ENCODE data around the gene ATP5F1B.

GRCh38 chr12:56631790-56632700, 13.7 kb downstream of the ATP5F1B start:
- TF ChIP-seq CTCF (IDR thresholded peaks at IDR 0.05) (no peak), POLR2A (IDR thresholded peaks at IDR 0.05) (no peak)

All from testis (tissue), 2 donors.